Right lobe of liver (tissue), 4 donors: ENCODE measurements around the gene KLHL7.

Experiments
- CTCF ChIP-seq, 4 donors: fragments of 200-600 bp in 3 of 4; fragments of 450-650 bp in 1 of 4; IDR thresholded peaks; one replicate each; pipeline versions ENCODE4 v1.5.1 to v1.8.0; 2016 to 2022; ENCODE audit warnings: antibody characterized with exemption in 4 of 4, mild to moderate bottlenecking in 2 of 4
- POLR2A ChIP-seq: fragments of 450-650 bp; IDR thresholded peaks from one replicate; pipeline ENCODE4 v1.6.1; 2017; ENCODE audit warnings: antibody characterized with exemption, mild to moderate bottlenecking
- donor health status: DM: no; HTN: no; CAD: no.
- donor health status: DM: no; HTN: no; CAD: no.
- donor health status: DM: no; HTN: yes; CAD: no.

GRCh38 chr7:23106823-23107663 lies 1.5 kb downstream of the KLHL7 start:
- TF ChIP-seq POLR2A (no peak), CTCF (IDR thresholded peaks at IDR 0.05) (no peak)
